Upper lobe of left lung (tissue), 4 donors: ENCODE data around the gene GIT2.

Experiments used
- CTCF ChIP-seq, 6 experiments: fragments of 450-650 bp in 4 of 6; fragments of 200-600 bp in 2 of 6; sonication (generic) in 2 of 6; IDR thresholded peaks; one replicate each; pipeline ENCODE4 v1.5.1; 2016 to 2019; ENCODE audit warnings: antibody characterized with exemption in 6 of 6
- EP300 ChIP-seq, 4 donors: sonication (generic); formaldehyde crosslinking; IDR thresholded peaks; one replicate each; pipeline ENCODE4 v1.5.1; 2017; ENCODE audit warnings: antibody characterized with exemption in 4 of 4, control low read depth in 2 of 4
- POLR2A ChIP-seq, 4 donors: fragments of 450-650 bp; IDR thresholded peaks; one replicate each; pipeline ENCODE4 v1.5.1; 2016 to 2017; ENCODE audit warnings: antibody characterized with exemption in 4 of 4, mild to moderate bottlenecking in 2 of 4

GRCh38 chr12:110042264-110042663 lies 46.1 kb upstream of the GIT2 start:
- no peak for TF ChIP-seq POLR2A (IDR thresholded peaks at IDR 0.05)
- TF ChIP-seq CTCF (IDR thresholded peaks at IDR 0.05) = no peak
- TF ChIP-seq EP300 (IDR thresholded peaks at IDR 0.05) = peak in 1 of 4 donors; percentile 24
